ENCODE measurements around the gene ZP1. TPM values are rescaled to one million over a fixed set of nuclear protein-coding genes. Genes with fewer than 3 reads are reported as not detected.

Gene ZP1
- total RNA-seq, 2 donors from 2014 or later = 0.35 TPM; not detected in 1

DNA sequence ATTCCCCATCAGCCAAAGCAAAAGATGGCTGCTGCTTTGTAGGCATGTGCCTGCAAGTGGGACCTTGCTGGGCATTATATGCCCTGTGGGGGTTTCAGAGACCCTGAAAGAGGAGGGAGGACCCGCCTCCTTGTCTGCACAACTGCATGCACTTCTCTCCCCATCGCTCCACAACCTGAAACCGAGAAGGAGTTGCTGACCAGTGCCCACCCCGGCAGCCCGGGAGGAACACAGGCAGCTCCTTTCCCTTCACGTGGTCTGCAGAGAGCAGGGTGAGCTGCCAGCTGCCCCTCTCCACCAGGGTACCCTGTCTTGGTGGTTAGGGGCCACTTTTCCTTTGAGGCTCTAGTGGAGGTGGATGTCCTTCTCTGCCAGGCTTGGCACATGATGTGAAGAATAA, 55.6 kb downstream of the ZP1 start:
- H3K4me3 ChIP-seq = no peak overlapping the region
- H3K36me3 ChIP-seq = peaks cover 22% of the 10 kb centered on the region
- no peak overlapping the region for H3K9ac ChIP-seq (ENCODE audit: low read depth in 2 of 2, low read length in 2 of 2)
- H3K27ac ChIP-seq = no peak overlapping the region
- no peaks in the 10 kb centered on the region for H3K4me1 ChIP-seq
- intact Hi-C loops (cut with DNase I) = loop anchor here (5.0 kb wide), 1 partner anchor 199 kb away; no protein-coding TSS in a partner anchor
- DNase-seq = no peak
- TF ChIP-seq, protein P1, sequence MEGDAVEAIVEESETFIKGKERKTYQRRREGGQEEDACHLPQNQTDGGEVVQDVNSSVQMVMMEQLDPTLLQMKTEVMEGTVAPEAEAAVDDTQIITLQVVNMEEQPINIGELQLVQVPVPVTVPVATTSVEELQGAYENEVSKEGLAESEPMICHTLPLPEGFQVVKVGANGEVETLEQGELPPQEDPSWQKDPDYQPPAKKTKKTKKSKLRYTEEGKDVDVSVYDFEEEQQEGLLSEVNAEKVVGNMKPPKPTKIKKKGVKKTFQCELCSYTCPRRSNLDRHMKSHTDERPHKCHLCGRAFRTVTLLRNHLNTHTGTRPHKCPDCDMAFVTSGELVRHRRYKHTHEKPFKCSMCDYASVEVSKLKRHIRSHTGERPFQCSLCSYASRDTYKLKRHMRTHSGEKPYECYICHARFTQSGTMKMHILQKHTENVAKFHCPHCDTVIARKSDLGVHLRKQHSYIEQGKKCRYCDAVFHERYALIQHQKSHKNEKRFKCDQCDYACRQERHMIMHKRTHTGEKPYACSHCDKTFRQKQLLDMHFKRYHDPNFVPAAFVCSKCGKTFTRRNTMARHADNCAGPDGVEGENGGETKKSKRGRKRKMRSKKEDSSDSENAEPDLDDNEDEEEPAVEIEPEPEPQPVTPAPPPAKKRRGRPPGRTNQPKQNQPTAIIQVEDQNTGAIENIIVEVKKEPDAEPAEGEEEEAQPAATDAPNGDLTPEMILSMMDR (IDR thresholded peaks at IDR 0.05) = no peak
- H3K9me3 ChIP-seq = no peaks in the 10 kb centered on the region
- H3K27me3 ChIP-seq = peaks cover 11% of the 10 kb centered on the region

DNA sequence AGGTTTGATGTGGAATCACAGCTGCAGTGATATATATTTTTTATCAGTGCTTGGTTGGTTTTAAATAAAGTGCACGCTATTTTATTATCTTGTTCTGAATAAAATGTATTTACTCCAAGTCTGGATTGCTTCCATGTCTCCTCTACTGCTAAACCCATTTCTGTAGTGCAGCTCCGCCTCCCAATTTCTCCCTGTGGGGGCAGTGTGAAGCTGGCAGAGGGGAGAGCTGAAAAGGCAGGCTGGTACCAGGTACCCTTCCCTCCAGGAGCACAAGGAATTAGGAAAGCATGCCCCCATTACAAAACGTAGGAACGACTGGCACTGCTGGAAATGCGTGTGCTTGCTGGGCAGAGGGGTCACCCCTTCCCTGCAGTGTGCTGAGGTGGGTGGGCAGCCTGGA, 56.0 kb downstream of the ZP1 start:
- Histone ChIP-seq H3K9me3 (no peaks in the 10 kb centered on the region), H3K36me3 (peaks cover 22% of the 10 kb centered on the region), H3K4me3 (no peak overlapping the region), H3K27ac (no peak overlapping the region), H3K4me1 (no peaks in the 10 kb centered on the region), H3K27me3 (peaks cover 11% of the 10 kb centered on the region), H3K9ac (ENCODE audit: low read depth in 2 of 2, low read length in 2 of 2) (no peak overlapping the region)
- TF ChIP-seq, protein P1 (IDR thresholded peaks at IDR 0.05) = no peak
- intact Hi-C loops (cut with DNase I) = loop anchor here (5.0 kb wide), 1 partner anchor 199 kb away; no protein-coding TSS in a partner anchor
- DNase-seq = no peak

DNA sequence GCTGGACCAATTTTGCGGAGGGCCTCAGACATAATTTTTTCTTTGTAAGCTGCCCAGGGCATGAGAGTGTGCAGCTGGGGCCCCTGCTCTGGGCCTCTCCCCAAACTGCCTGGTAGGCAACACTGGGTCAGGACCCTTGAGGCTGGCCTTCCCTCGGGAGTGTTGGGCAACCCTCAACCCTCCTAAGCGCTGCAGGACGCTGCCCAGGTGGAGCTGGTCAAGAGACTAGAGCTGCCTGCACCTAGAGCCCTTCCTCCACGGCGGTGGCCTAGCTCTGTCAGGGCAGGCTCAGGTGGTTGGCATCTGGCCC, 56.4 kb downstream of the ZP1 start:
- no peak overlapping the region for H3K27ac ChIP-seq
- H3K9ac ChIP-seq (ENCODE audit: low read depth in 2 of 2, low read length in 2 of 2) = peak overlapping the region; percentile 19 to 37
- no peaks in the 10 kb centered on the region for H3K9me3 ChIP-seq
- no peak overlapping the region for H3K4me3 ChIP-seq
- intact Hi-C loops (cut with DNase I) = loop anchor here (5.0 kb wide), 1 partner anchor 199 kb away; no protein-coding TSS in a partner anchor
- H3K4me1 ChIP-seq = no peaks in the 10 kb centered on the region
- H3K36me3 ChIP-seq = peaks cover 22% of the 10 kb centered on the region
- H3K27me3 ChIP-seq = peaks cover 11% of the 10 kb centered on the region
- DNase-seq = no peak
- TF ChIP-seq, protein P1 (IDR thresholded peaks at IDR 0.05) = no peak

DNA sequence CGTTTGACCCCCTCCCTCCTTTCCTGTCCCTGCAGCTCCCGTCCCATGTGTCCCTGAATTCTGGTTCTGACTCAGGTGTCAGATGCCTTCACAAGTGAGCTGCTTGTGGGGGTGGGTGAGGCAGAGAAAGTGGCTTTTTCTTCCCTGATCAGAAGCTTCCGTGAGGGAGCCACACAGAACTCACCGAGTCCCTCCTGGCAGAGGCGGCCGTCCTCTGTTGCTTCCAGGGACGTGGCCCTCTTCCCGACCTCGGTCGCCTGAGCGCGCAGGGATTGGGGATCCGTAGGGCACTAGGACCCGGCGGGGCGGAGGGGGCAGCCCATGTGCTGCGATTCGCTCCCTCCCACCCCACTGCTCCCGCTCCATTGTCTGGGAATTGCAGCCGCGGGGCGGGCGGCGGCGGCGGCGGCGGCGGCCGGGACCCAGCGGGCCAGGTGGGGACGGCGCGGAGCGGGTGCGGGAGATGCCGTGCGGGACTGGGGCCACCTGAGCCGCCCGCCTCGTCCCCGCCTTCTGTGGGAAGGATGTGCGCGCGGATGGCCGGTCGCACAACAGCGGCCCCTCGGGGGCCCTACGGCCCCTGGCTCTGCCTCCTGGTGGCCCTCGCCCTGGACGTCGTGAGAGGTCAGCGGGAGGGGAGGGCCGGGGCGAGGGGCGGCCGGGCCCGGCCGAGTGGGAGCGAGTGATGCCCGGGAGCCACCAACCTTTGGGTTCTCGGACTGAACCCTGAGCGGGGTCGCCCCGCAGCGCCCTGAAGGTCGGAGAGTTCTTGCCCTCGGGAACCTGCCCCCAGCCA, 57.0 kb downstream of the ZP1 start, which contains the start of gene TMEM132A:
TMEM132A (plus strand) TSS at position 351 of the 796 bp plus-strand sequence; CDS start at position 525, 174 bp downstream.
- peak; percentile 83 for DNase-seq
- H3K9ac ChIP-seq (ENCODE audit: low read depth in 2 of 2, low read length in 2 of 2) = peak within 1 kb of the TSS; percentile 44 to 51
- H3K27me3 ChIP-seq = peaks cover 11% of the 10 kb centered on the region
- no peaks in the 10 kb centered on the region for H3K4me1 ChIP-seq
- peak within 1 kb of the TSS; percentile 65 for H3K4me3 ChIP-seq
- H3K27ac ChIP-seq = no peak within 1 kb of the TSS
- TF ChIP-seq, protein P1 (IDR thresholded peaks at IDR 0.05) = no peak
- H3K36me3 ChIP-seq = peaks cover 22% of the 10 kb centered on the region
- intact Hi-C loops (cut with DNase I) = loop anchor here (5.0 kb wide), 1 partner anchor 198 kb away; no protein-coding TSS in a partner anchor
- H3K9me3 ChIP-seq = no peaks in the 10 kb centered on the region

Other genes with a start within 250 kb of the ZP1 start
- gene MS4A8, start 167.9 kb upstream of the ZP1 start, total RNA-seq = 10 to 100 TPM in 1 of 2 donors, 1 to 10 TPM in 1; 6.3 to 24.0 TPM
- not detected for gene MS4A18, start 142.8 kb upstream of the ZP1 start, total RNA-seq
- gene MS4A15, start 110.7 kb upstream of the ZP1 start, total RNA-seq = under 1 TPM in 1 of 2 donors, not detected in 1; 0.13 TPM
- gene MS4A10, start 82.2 kb upstream of the ZP1 start, total RNA-seq = under 1 TPM; 0.10 to 0.66 TPM
- gene CCDC86, start 25.4 kb upstream of the ZP1 start, total RNA-seq = 10 to 100 TPM; 10.9 to 32.1 TPM
- 1 to 10 TPM; 3.7 to 4.7 TPM for gene PTGDR2, start 11.6 kb upstream of the ZP1 start, total RNA-seq
- gene PRPF19, start 39.0 kb downstream of the ZP1 start, total RNA-seq = 100 to 1,000 TPM in 1 of 2 donors, 10 to 100 TPM in 1; 59.3 to 172 TPM
- 10 to 100 TPM; 35.0 to 53.4 TPM for gene TMEM109, start 46.6 kb downstream of the ZP1 start, total RNA-seq
- 10 to 100 TPM; 12.3 to 20.7 TPM for gene TMEM132A, start 56.9 kb downstream of the ZP1 start, total RNA-seq
- 10 to 100 TPM in 1 of 2 donors, 1 to 10 TPM in 1; 6.6 to 14.4 TPM for gene SLC15A3, start 84.6 kb downstream of the ZP1 start, total RNA-seq
- 1 to 10 TPM; 3.0 to 3.8 TPM for gene CD6, start 104.1 kb downstream of the ZP1 start, total RNA-seq
- 1 to 10 TPM; 2.1 to 2.4 TPM for gene CD5, start 234.9 kb downstream of the ZP1 start, total RNA-seq

Data from colonic mucosa (tissue), 4 donors.